Vagina (tissue), 2 donors: Measurements from ENCODE around the gene COPS9. TPM values are rescaled to one million over a fixed set of nuclear protein-coding genes. Genes with fewer than 3 reads are reported as not detected.

ENCODE experiments used
- DNase-seq, 2 donors: peaks; one replicate each; pipeline ENCODE4 v3.0.0-alpha.2; 2017; ENCODE audit errors: extremely low spot score in 2 of 2
- H3K27ac ChIP-seq: fragments of 200-600 bp; sonication (generic); one replicate; pipeline ENCODE4 v1.5.1; 2019
- H3K27me3 ChIP-seq: fragments of 200-600 bp; sonication (generic); one replicate; pipeline ENCODE4 v1.5.1; 2019
- H3K36me3 ChIP-seq, 2 donors: fragments of 200-600 bp; sonication (generic); one replicate each; pipeline ENCODE4 v1.5.1; 2017 to 2019
- H3K4me1 ChIP-seq: fragments of 200-600 bp; sonication (generic); one replicate; pipeline ENCODE4 v1.5.1; 2019
- H3K4me3 ChIP-seq, 2 donors: fragments of 200-600 bp; sonication (generic); 1 replicate in 1 of 2; 2 replicates in 1 of 2; pipeline ENCODE4 v1.5.1; 2016 to 2019
- H3K9me3 ChIP-seq: fragments of 200-600 bp; sonication (generic); one replicate; pipeline ENCODE4 v1.5.1; 2019
- CTCF ChIP-seq, 3 experiments: fragments of 450-650 bp in 2 of 3; fragments of 200-600 bp in 1 of 3; sonication (generic) in 1 of 3; IDR thresholded peaks; one replicate each; pipeline ENCODE4 v1.5.1; 2017 to 2019; ENCODE audit warnings: antibody characterized with exemption in 3 of 3, mild to moderate bottlenecking in 2 of 3, moderate library complexity in 2 of 3
- POLR2A ChIP-seq, 2 donors: fragments of 450-650 bp; IDR thresholded peaks; one replicate each; pipeline ENCODE4 v1.6.1; 2017; ENCODE audit warnings: antibody characterized with exemption in 2 of 2, mild to moderate bottlenecking in 2 of 2, moderate library complexity in 2 of 2
- POLR2AphosphoS5 ChIP-seq, 2 donors: sonication (generic); formaldehyde crosslinking; IDR thresholded peaks; one replicate each; pipeline ENCODE4 v1.9.0; 2017; ENCODE audit warnings: antibody characterized with exemption in 2 of 2, mild to moderate bottlenecking in 2 of 2, low read depth in 1 of 2; ENCODE audit not compliant: insufficient read depth in 1 of 2
- intact Hi-C: fragments of 100-400 bp; cut with DNase I; formaldehyde crosslinking; loops from one replicate; pipeline ENCODE4 v1.15.1; 2023
- total RNA-seq: library from RNA; depleted of rRNA; stranded (reverse); fragments of >200 nt; gene quantifications from one replicate; pipeline ENCODE4 v1.2.3, GENCODE V29; 2016

The COPS9 gene
- total RNA-seq, 1 donor from 2014 or later = 170 TPM

DNA sequence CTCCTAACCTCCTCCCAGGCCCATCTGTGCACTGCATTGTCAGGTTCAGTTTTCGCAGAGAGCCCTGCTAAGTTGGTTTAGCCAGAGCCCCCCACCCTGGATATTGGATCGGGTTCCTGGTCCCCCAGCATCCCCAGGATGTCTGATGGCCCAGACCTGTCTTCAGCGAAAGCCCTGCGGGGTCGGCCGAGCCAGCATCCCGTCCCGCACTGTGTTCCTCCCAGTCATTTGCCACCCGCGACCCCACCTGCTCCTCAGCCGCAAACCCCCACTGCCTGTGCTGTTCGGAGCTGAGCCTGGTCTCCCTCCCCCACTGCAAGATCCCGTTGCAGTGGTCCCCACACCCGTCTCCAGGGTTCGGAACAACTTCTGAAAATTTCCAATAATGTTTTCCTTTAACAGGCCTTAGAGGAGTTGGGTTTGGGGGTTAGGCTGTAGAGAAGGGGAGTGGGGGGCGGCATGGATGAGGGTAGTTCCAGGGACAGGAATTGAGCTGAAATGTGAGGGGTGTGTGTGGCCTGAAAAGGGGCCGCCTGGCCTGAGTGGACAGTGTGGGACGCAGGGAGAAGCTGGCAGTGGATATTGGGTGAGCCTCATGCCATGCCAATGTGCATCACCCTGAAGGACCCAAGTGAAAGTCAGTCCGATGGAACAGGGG, 1.6 kb upstream of the COPS9 start:
- intact Hi-C loops = no loop called here
- no peak for DNase-seq
- no peak for TF ChIP-seq CTCF (IDR thresholded peaks at IDR 0.05)
- no peak for TF ChIP-seq POLR2AphosphoS5 (IDR thresholded peaks at IDR 0.05; ENCODE audit: insufficient read depth in 1 of 2, low read depth in 1 of 2)
- no peak for TF ChIP-seq POLR2A (IDR thresholded peaks at IDR 0.05)

DNA sequence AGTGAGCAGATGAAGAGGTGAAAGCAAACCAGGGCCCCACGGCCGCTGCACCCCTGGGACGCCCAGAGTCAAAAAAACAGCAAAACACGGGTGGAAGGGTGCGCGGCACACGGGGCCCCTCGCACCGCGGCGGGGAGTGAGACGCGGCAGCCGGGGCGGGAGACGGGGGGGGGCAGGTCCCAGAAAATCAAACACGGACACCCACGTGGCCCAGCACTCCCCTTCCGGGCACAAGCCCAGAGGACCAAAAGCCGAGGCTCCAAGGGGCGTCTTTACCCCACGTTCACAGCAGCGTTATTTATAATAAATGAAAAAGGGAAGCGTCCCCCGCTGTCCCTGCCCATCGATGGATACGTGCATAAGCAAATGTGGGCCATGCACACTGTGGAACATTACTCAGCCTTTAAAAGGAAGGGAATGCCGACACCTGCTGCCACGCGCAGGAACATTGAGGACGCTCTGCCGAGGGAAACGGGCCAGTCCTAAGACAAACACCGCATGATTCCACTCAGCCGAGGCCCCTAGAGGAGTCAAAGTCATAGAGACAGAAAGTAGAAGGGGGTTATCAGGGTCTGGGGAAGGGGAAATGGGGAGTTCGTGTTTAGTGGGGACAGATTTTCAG, 677 bp upstream of the COPS9 start:
- intact Hi-C loops = no loop called here
- Histone ChIP-seq H3K9me3 (no peaks in the 10 kb centered on the region), H3K4me3 (peak overlapping the region; percentile 86 to 96), H3K27me3 (no peaks in the 10 kb centered on the region), H3K36me3 (peaks cover 0 to 18% of the 10 kb centered on the region in 2 donors), H3K27ac (peak overlapping the region; percentile 62), H3K4me1 (peaks cover 16% of the 10 kb centered on the region)
- TF ChIP-seq POLR2A (IDR thresholded peaks at IDR 0.05) (no peak), POLR2AphosphoS5 (IDR thresholded peaks at IDR 0.05; ENCODE audit: insufficient read depth in 1 of 2, low read depth in 1 of 2) (no peak), CTCF (IDR thresholded peaks at IDR 0.05) (no peak)
- no peak for DNase-seq

More for the DNA sequence above, 1.6 kb upstream of the COPS9 start:
- H3K27me3 ChIP-seq = no peaks in the 10 kb centered on the region
- no peak overlapping the region for H3K27ac ChIP-seq
- peaks cover 0 to 9% of the 10 kb centered on the region in 2 donors for H3K36me3 ChIP-seq
- no peaks in the 10 kb centered on the region for H3K9me3 ChIP-seq
- peaks cover 16% of the 10 kb centered on the region for H3K4me1 ChIP-seq
- no peak overlapping the region for H3K4me3 ChIP-seq

- Histone ChIP-seq H3K27ac (peak overlapping the region; percentile 62), H3K27me3 (no peaks in the 10 kb centered on the region), H3K36me3 (peaks cover 0 to 28% of the 10 kb centered on the region in 2 donors), H3K9me3 (no peaks in the 10 kb centered on the region), H3K4me3 (peak overlapping the region; percentile 86 to 96), H3K4me1 (peaks cover 16% of the 10 kb centered on the region)
- TF ChIP-seq CTCF (IDR thresholded peaks at IDR 0.05) (no peak), POLR2AphosphoS5 (IDR thresholded peaks at IDR 0.05; ENCODE audit: insufficient read depth in 1 of 2, low read depth in 1 of 2) (no peak), POLR2A (IDR thresholded peaks at IDR 0.05) (no peak)
- intact Hi-C loops = no loop called here
- no peak for DNase-seq
Measured at GRCh38 chr2:240135706-240136012, 446 bp downstream of the COPS9 start.

- intact Hi-C loops = no loop called here
- peak overlapping the region; percentile 86 to 96 for H3K4me3 ChIP-seq
- no peaks in the 10 kb centered on the region for H3K9me3 ChIP-seq
- TF ChIP-seq POLR2A (IDR thresholded peaks at IDR 0.05) (no peak), CTCF (IDR thresholded peaks at IDR 0.05) (no peak), POLR2AphosphoS5 (IDR thresholded peaks at IDR 0.05; ENCODE audit: insufficient read depth in 1 of 2, low read depth in 1 of 2) (no peak)
- no peak for DNase-seq
- H3K27ac ChIP-seq = no peak overlapping the region
- H3K27me3 ChIP-seq = no peaks in the 10 kb centered on the region
- H3K4me1 ChIP-seq = peaks cover 16% of the 10 kb centered on the region
- H3K36me3 ChIP-seq = peaks cover 0 to 35% of the 10 kb centered on the region in 2 donors
Measured at GRCh38 chr2:240134956-240135520, 1.1 kb downstream of the COPS9 start.

DNA sequence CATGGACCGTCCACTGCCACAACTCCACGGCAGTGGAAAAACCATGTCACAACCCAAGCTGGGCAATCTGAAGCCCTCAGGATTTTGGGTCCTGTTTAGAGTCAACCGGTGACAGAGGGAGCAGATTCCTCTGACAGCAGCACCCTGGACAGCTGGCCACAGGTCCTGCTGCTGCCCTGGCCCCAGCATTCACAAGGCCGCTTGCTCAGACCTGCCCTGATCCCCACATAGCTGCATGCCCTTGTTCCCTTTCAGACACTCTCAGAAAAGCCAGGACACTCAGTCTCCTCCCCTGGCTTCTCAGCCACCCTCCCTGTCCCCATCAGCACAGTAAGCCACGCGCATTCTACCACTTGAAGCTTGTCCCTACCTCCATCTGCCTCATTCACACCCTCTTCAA, 1.6 kb downstream of the COPS9 start:
- intact Hi-C loops = no loop called here

More for the DNA sequence above, 1.6 kb downstream of the COPS9 start:
- Histone ChIP-seq H3K27ac (no peak overlapping the region), H3K4me1 (peaks cover 16% of the 10 kb centered on the region), H3K36me3 (peaks cover 0 to 40% of the 10 kb centered on the region in 2 donors), H3K9me3 (no peaks in the 10 kb centered on the region), H3K27me3 (no peaks in the 10 kb centered on the region), H3K4me3 (no peak overlapping the region)
- TF ChIP-seq POLR2A (IDR thresholded peaks at IDR 0.05) (no peak), POLR2AphosphoS5 (IDR thresholded peaks at IDR 0.05; ENCODE audit: insufficient read depth in 1 of 2, low read depth in 1 of 2) (no peak), CTCF (IDR thresholded peaks at IDR 0.05) (no peak)
- no peak for DNase-seq
